KG1 (cell line): ENCODE results near the gene CYP39A1.
A peak's percentile ranks its signal among the peaks of the same experiment; 100 is the strongest.
"Not testable (repeated sequence)": the region's sequence is repeated elsewhere in the genome, so short reads cannot be mapped to it uniquely, and the experiment has no call there.

Experiments
- DNase-seq: peaks from one replicate; lab custom pipeline; 2025; lab: John Stamatoyannopoulos, UW

CYP39A1 gene

DNA sequence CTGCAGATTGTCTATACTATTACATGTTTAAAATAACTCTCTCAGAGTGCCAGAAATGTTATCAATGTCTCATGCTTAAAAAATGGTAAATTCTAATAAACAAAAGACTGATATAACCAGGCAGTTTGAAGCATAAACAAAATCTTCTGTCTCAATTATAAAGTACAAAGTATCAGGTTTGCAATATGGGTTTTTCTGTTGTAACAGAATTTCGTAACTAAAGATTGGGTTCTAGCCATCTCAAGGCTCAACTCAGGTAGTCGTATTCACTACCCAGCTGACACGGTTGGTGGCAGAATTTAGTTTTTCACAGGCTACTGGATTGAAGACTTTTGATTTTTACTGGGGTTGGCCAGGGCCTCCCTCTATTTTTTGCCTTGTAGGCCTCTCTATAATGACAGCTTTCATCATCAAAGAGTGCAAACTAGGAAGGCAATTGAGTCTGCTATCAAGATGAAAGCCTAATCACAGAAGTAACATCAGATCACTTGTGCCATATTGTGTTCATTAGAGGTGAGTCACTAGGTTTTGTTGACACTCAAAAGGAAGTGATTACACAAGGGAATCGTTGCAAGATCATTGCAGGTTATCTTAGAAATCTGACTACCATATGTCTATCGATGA is 3.6 kb downstream of the CYP39A1 start:
- DNase-seq, result no peak

- not testable (repeated sequence) for DNase-seq
Observed at GRCh38 chr6:46648108-46648507, 4.5 kb downstream of the CYP39A1 start.

DNA sequence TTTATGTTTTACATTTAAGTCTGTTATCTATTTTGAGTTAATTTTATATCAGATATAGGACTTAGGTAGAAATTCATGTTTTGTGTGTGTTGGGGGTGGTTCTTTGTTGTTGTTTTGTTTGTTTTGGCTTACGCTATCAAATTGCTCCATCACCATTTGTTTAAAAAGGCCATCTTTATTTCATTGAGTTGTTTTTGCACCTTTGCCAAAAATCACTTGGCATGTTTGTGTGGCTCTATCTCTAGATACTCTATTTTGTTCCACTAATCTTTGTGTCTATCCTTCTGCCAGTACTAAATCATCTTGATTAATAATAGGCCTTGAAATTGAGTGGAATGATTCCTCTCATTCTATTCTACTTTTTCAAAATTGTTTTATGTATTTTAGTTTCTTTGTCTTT is 7.4 kb downstream of the CYP39A1 start:
- no peak for DNase-seq

- no peak for DNase-seq
Observed at GRCh38 chr6:46642928-46643751, 9.5 kb downstream of the CYP39A1 start.

- no peak for DNase-seq
Observed at GRCh38 chr6:46638650-46639049, 14.0 kb downstream of the CYP39A1 start.

DNA sequence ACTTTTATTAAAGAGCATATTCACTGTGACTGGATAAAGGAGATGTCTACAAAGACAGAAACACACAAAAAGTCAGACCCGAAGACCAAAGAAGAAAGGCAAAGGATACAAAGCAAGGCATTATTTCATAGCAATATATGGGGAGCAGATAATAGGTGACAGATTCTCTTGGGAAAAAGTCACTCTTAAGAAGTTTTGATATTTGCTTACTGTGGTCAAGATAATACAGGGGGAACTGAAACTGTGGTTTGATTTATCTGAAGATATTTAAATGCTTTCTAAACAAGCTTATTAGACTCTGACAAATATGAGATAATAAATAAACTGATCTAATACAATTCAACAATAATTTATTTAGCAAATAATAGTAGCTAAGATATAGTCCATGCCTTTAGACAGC is 14.7 kb downstream of the CYP39A1 start:
- DNase-seq, result no peak

DNA sequence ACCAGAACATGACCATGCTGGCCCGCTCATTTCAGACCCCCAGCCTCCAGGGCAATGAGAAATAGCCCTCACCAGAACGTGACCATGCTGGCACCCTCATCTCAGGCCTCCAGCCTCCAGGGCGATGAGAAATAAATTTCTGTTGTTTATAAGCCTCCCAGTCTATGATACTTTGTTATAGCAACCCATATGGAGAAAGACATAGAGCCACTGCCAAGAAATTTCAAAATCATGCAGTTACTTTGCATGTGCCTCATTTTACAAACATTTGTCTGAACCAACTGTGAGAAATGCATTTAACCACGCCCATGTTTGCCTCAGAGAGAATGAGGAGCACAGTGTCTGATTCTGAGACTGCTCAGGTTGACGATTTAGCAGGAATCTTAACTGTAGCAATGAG is 15.5 kb downstream of the CYP39A1 start:
- no peak for DNase-seq

DNA sequence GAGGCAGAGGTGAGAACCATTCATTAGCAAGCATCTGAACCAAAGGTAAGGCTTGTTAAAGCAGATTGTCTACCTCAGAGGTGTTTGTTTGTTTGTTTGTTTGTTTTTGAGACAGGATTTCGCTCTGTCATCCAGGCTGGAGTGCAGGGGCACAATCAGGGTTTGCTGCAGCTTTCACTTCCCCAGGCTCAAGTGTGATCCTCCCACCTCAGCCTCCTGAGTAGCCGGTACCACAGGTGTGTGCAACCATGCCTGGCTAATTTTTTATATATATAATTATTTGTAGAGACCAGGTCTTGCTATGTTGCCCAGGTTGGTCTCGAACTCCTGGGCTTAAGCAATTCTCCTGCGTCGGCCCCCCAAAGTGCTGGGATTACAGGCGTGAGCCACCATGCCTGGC is 17.2 kb downstream of the CYP39A1 start:
- DNase-seq, result no peak

- DNase-seq, result no peak
Observed at GRCh38 chr6:46632053-46632452, 20.6 kb downstream of the CYP39A1 start.

DNA sequence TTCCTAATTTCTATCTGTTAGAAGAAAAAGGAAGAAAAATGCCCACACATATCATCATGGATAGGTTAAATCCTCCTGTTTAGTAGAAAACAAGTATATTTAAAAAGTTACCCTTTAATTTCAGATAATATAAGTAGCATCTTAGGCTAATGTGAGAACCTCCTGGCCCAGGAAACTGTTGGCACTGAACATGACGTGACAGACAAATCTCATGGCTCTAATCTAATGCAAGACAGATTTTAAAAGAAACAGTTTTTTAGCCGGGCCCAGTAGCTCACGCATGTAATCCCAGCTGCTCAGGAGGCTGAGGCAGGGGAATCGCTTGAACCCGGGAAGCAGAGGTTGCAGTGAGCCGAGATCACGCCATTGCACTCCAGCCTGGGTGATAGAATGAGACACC is 22.9 kb downstream of the CYP39A1 start:
- DNase-seq, result no peak

GRCh38 chr6:46628976-46629375 is 23.6 kb downstream of the CYP39A1 start:
- DNase-seq, result no peak

DNA sequence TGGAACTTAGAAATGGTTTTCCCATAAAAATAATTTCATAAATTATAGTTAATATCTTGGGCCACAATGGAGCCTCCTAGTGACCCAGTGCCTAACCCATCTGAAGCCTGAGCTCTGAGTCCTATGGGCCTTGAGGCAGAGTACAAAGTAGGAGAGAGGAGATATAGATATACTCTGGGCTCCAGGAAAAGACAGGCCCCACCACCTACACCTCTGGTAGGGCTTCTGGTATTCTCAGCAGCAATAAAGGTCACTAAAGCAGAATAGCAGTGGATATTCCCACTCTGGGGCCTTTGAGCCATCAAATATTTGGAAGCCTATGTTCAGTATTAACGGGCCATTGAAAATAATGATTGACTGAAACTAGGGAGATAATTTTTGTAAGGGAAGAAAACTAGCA is 24.1 kb downstream of the CYP39A1 start:
- DNase-seq, result no peak

GRCh38 chr6:46626976-46627375 is 25.6 kb downstream of the CYP39A1 start:
- no peak for DNase-seq

GRCh38 chr6:46626228-46626909 is 26.2 kb downstream of the CYP39A1 start:
- DNase-seq, result peak; percentile 1

GRCh38 chr6:46618726-46619125 is 33.9 kb downstream of the CYP39A1 start:
- no peak for DNase-seq

DNA sequence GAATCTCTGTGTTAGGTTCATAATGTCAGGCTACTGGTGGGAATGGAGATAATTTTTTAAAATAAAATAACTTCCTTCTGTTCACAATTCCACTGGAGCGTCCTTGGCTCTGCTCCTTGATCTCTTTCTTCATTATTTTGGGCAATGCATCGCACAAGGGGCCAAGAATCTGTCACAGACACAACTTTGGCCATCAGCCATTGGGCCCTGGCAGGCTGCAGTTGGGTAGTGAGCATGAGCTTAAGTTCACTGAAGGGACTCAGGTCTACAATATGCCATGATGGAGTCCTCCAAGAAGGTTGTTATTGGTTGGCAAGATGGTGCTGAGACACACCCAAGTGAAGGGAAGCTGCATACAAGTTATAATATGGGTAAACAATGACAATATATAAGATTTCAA is 40.0 kb downstream of the CYP39A1 start:
- DNase-seq, result no peak

DNA sequence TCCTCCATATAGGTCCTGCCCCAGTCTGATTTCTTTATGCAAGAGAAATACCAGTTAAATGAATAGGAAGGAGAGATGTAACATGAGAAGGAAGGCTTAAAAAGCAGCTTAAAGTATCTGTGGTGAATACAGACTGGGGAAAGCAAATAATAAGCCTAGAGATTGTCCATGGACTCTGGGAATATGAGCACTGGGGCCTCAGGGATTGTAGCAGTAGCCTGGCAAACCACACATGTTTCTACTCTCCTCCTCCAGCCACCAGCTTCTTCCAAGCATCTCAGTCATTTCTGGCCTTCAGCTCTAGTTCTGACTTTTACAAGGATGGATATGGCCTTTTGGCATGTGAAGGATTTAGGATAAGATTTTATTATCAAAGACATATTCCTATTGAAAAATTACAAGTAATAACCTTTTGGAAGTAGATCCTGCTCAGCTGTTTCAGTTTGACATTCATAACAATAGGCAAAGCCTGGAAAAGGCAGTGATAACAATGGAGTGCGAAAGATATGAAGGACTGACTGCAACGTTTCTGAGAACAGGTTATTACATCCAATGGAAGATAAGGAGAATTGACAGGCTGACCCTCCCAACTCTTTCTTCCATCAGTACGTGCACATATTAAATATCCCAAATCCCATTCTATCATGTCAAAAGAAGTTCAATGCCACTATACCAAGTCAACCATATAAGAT is 41.6 kb downstream of the CYP39A1 start:
- DNase-seq, result no peak

GRCh38 chr6:46606338-46606737 is 46.3 kb downstream of the CYP39A1 start:
- DNase-seq, result no peak

GRCh38 chr6:46605091-46605797 is 47.4 kb downstream of the CYP39A1 start:
- no peak for DNase-seq

GRCh38 chr6:46598215-46598614 is 54.4 kb downstream of the CYP39A1 start:
- no peak for DNase-seq

- DNase-seq, result no peak
Observed at GRCh38 chr6:46592740-46593139, 59.9 kb downstream of the CYP39A1 start.

DNA sequence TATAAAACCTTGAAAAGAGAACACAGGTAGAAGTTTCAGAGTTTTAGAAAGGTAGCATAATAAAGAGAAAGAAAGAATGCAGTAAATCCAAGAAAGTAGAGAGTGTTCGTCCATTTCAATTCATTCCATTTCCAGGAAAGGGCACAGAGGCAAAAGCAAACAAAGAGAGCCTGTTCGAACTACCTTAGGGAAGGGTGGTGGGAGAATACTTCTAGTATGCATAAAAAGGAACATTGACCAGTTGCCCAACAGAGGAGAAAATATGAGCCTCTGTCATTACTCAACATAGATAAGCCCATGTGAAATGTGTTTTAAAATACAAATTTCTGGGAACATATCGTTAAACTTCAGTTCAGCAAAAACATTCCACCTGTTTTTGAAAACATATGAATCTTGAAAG is 60.6 kb downstream of the CYP39A1 start:
- no peak for DNase-seq
